H1 (cell line): Measurements from ENCODE around the gene PSME1. TPM values are rescaled to one million over a fixed set of nuclear protein-coding genes. Genes with fewer than 3 reads are reported as not detected.

Experiments
- CEBPB ChIP-seq: IDR thresholded peaks from 2 replicates; pipeline ENCODE4 v1.6.1; 2012; ENCODE audit warnings: low read depth, low read length
- CHD1 ChIP-seq: IDR thresholded peaks from 2 replicates; pipeline ENCODE4 v1.6.1; 2012; ENCODE audit warnings: low read depth, low read length, improper control_type of control experiment
- CHD7 ChIP-seq: fragments of 300-600 bp; sonication (generic); IDR thresholded peaks from 2 replicates; pipeline ENCODE4 v1.7.1; 2012; ENCODE audit warnings: low read length, moderate library complexity, mild to moderate bottlenecking, inconsistent platforms; ENCODE audit not compliant: insufficient replicate concordance
- RFX5 ChIP-seq: IDR thresholded peaks from 2 replicates; pipeline ENCODE4 v1.6.1; 2011; ENCODE audit warnings: low read depth, low read length, improper control_type of control experiment, borderline replicate concordance
- RXRA ChIP-seq: IDR thresholded peaks from 2 replicates; pipeline ENCODE4 v1.6.1; 2011; ENCODE audit warnings: low read depth, mild to moderate bottlenecking, low read length, moderate library complexity; ENCODE audit not compliant: insufficient read depth
- SAP30 ChIP-seq: fragments of 300-600 bp; sonication (generic); IDR thresholded peaks from 2 replicates; pipeline ENCODE4 v1.7.1; 2012; ENCODE audit warnings: low read length, moderate library complexity, mild to moderate bottlenecking, inconsistent platforms; ENCODE audit not compliant: insufficient read depth, insufficient replicate concordance
- SIX5 ChIP-seq: IDR thresholded peaks from 2 replicates; pipeline ENCODE4 v1.6.1; 2011; ENCODE audit warnings: mild to moderate bottlenecking, low read depth, low read length
- SP2 ChIP-seq: IDR thresholded peaks from 2 replicates; pipeline ENCODE4 v1.6.1; 2012; ENCODE audit warnings: mild to moderate bottlenecking, low read length, inconsistent platforms
- SP4 ChIP-seq: IDR thresholded peaks from 2 replicates; pipeline ENCODE4 v1.6.1; 2012; ENCODE audit warnings: low read length, inconsistent platforms
- TCF12 ChIP-seq: IDR thresholded peaks from 2 replicates; pipeline ENCODE4 v1.6.1; 2011; ENCODE audit warnings: low read depth, mild to moderate bottlenecking, low read length
- polyA plus RNA-seq, 7 experiments: library from polyadenylated mRNA; depleted of rRNA in 3 of 7; stranded (reverse) in 5 of 7; unstranded in 2 of 7; fragments of >200 nt in 5 of 7; fragments of 200-250 nt in 2 of 7; gene quantifications; 1 replicate in 5 of 7; 2 replicates in 1 of 7; 4 replicates in 1 of 7; pipeline versions ENCODE4 v1.2.1 to v1.2.3, GENCODE V29; 2011 to 2013; ENCODE audit warnings: missing spikeins in 2 of 7, mixed read lengths in 2 of 7
- total RNA-seq: library from RNA; stranded (reverse); fragmentation: NEBNext Ultra II Directional; extraction: Animal tissue kit (Norgen Biotek cat#: 25700); gene quantifications from 2 replicates; pipeline ENCODE4 v1.2.1, GENCODE V29; 2021

Gene PSME1
- total and polyA plus RNA-seq, 2 of the 8 experiments (the other 6 are each of a cell fraction or from before 2014, with no cell fraction given) = 74.9 to 85.9 TPM

GRCh38 chr14:24126939-24127338 is 9.1 kb upstream of the PSME1 start (continued):
- TF ChIP-seq CHD7 (no peak), CHD1 (no peak), SAP30 (no peak), TCF12 (no peak), SP4 (no peak), CEBPB (no peak), RFX5 (no peak), SP2 (no peak), SIX5 (no peak), RXRA (no peak)
